Measurements from ENCODE around the gene VSTM2B.

GRCh38 chr19:29610213-29610573 lies 84.4 kb downstream of the VSTM2B start:
- TF ChIP-seq CTCF (IDR thresholded peaks at IDR 0.05) = no peak
- no peak for TF ChIP-seq POLR2A (IDR thresholded peaks at IDR 0.05)

All from heart left ventricle (tissue), 13 donors.